Activated CD4-positive, alpha-beta T cell treated with anti-CD3 and anti-CD28 coated beads, Interleukin-2, amount 10 ng/mL, durations not matched to agents 7 days and 5 days (primary cell): Measurements from ENCODE around the gene CNTRL. TPM values are rescaled to one million over a fixed set of nuclear protein-coding genes. Genes with fewer than 3 reads are reported as not detected.

Source experiments
- CTCF ChIA-PET: fragments of 350-600 bp; sonication (Branson Sonifier 250); formaldehyde crosslinking; loops from one replicate; lab custom pipeline; 2021; ENCODE audit warnings: antibody characterized with exemption; lab: Charles Lee
- POLR2A ChIA-PET: fragments of 350-600 bp; sonication (Branson Sonifier 250); formaldehyde crosslinking; loops from one replicate; lab custom pipeline; 2021; ENCODE audit warnings: antibody characterized with exemption; lab: Charles Lee
- DNase-seq: peaks from one replicate; pipeline ENCODE4 v3.0.0-alpha.2; 2020
- H3K27ac Mint-ChIP-seq: one replicate; pipeline ENCODE4 v1.8.0; 2021; ENCODE audit warnings: mild to moderate bottlenecking, moderate library complexity, mixed read lengths
- H3K27me3 Mint-ChIP-seq: one replicate; pipeline ENCODE4 v1.8.0; 2021; ENCODE audit warnings: mixed read lengths
- H3K36me3 Mint-ChIP-seq: one replicate; pipeline ENCODE4 v1.8.0; 2021; ENCODE audit warnings: low read depth, mixed read lengths
- H3K4me1 Mint-ChIP-seq: one replicate; pipeline ENCODE4 v1.8.0; 2021; ENCODE audit warnings: mixed read lengths
- H3K4me3 Mint-ChIP-seq: one replicate; pipeline ENCODE4 v1.8.0; 2021; ENCODE audit warnings: mild to moderate bottlenecking, moderate library complexity, mixed read lengths
- H3K9me3 Mint-ChIP-seq: one replicate; pipeline ENCODE4 v1.8.0; 2021; ENCODE audit warnings: mixed read lengths
- total RNA-seq, 2 experiments: library from RNA; stranded (reverse); gene quantifications; one replicate each; pipeline ENCODE4 v1.2.3, GENCODE V29; 2021

Gene CNTRL
- total RNA-seq, 2 experiments from 2014 or later = 90.7 to 91.5 TPM

GRCh38 chr9:121200356-121200755 lies 125.6 kb downstream of the CNTRL start:
- Mint-ChIP-seq H3K36me3 (peaks cover 14% of the 10 kb centered on the region), H3K4me3 (peak overlapping the region; percentile 96), H3K27me3 (no peaks in the 10 kb centered on the region), H3K4me1 (peaks cover 62% of the 10 kb centered on the region), H3K9me3 (peaks cover 2% of the 10 kb centered on the region), H3K27ac (peak overlapping the region; percentile 91)
- CTCF ChIA-PET = interaction anchor here (0.8 to 3.7 kb wide), 5 partner anchors 11 to 114 kb away, joined by 3 to 16 read pairs (median 3); no protein-coding TSS in a partner anchor
- POLR2A ChIA-PET = no interaction called here
- DNase-seq = no peak

- Mint-ChIP-seq H3K27ac (peak overlapping the region; percentile 93), H3K27me3 (no peaks in the 10 kb centered on the region), H3K4me3 (peak overlapping the region; percentile 96), H3K9me3 (peaks cover 2% of the 10 kb centered on the region), H3K4me1 (peaks cover 55% of the 10 kb centered on the region), H3K36me3 (peaks cover 14% of the 10 kb centered on the region)
- peak; percentile 48 for DNase-seq
- ChIA-PET CTCF (interaction anchor here (0.7 to 3.7 kb wide), 9 partner anchors 9 to 190 kb away, joined by 3 to 16 read pairs (median 3); no protein-coding TSS in a partner anchor), POLR2A (no interaction called here)
Observed at GRCh38 chr9:121201045-121201737, 126.4 kb downstream of the CNTRL start.

GRCh38 chr9:121201738-121202533 lies 127.2 kb downstream of the CNTRL start, which contains the start of gene RAB14:
Gene RAB14, minus strand, starts transcription at chr9:121201869. Its CDS starts 8,457 bp downstream, at chr9:121193412.
- H3K4me3 Mint-ChIP-seq = peak within 1 kb of the TSS; percentile 96
- ChIA-PET POLR2A (no interaction called here), CTCF (interaction anchor here (0.6 to 3.7 kb wide), 8 partner anchors 11 to 189 kb away, joined by 3 to 16 read pairs (median 3); no protein-coding TSS in a partner anchor)
- H3K36me3 Mint-ChIP-seq = peaks cover 12% of the 10 kb centered on the region
- H3K9me3 Mint-ChIP-seq = peaks cover 2% of the 10 kb centered on the region
- H3K4me1 Mint-ChIP-seq = peaks cover 57% of the 10 kb centered on the region
- H3K27me3 Mint-ChIP-seq = no peaks in the 10 kb centered on the region
- DNase-seq = peak; percentile 100
- peak within 1 kb of the TSS; percentile 93 for H3K27ac Mint-ChIP-seq

- H3K9me3 Mint-ChIP-seq = peaks cover 5% of the 10 kb centered on the region
- H3K4me1 Mint-ChIP-seq = peaks cover 52% of the 10 kb centered on the region
- no peak overlapping the region for H3K4me3 Mint-ChIP-seq
- H3K27ac Mint-ChIP-seq = no peak overlapping the region
- no peaks in the 10 kb centered on the region for H3K27me3 Mint-ChIP-seq
- DNase-seq = no peak
- ChIA-PET POLR2A (no interaction called here), CTCF (interaction anchor here (1.3 kb wide), 1 partner anchor 10 kb away, joined by 8 read pairs; no protein-coding TSS in a partner anchor)
- H3K36me3 Mint-ChIP-seq = peaks cover 11% of the 10 kb centered on the region
Observed at GRCh38 chr9:121204121-121204520, 129.4 kb downstream of the CNTRL start.

DNA sequence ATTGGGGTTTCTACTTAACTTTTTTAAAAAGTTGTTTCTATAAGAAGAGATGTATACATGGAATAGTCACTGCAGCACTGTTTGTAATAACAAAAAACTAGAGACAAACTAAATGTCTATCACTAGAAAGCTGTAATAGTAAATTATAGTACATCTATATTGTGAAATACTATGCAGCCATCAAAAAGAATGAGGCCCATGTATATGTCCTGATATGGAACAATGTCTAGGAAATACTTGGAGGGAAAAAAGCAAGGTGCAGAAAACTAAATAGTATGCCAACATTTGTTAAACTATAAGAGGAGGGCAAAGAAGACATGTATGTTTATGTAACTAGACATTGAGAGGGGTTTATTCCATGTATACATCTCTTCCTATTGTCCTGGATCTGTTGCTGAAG lies 129.9 kb downstream of the CNTRL start:
- POLR2A ChIA-PET = no interaction called here
- Mint-ChIP-seq H3K27me3 (no peaks in the 10 kb centered on the region), H3K9me3 (peaks cover 5% of the 10 kb centered on the region), H3K36me3 (peaks cover 11% of the 10 kb centered on the region), H3K27ac (no peak overlapping the region), H3K4me3 (no peak overlapping the region), H3K4me1 (peaks cover 47% of the 10 kb centered on the region)
- no peak for DNase-seq
- CTCF ChIA-PET = interaction anchor here (0.9 to 1.3 kb wide), 2 partner anchors 9 to 10 kb away, joined by 3 to 8 read pairs; no protein-coding TSS in a partner anchor

DNA sequence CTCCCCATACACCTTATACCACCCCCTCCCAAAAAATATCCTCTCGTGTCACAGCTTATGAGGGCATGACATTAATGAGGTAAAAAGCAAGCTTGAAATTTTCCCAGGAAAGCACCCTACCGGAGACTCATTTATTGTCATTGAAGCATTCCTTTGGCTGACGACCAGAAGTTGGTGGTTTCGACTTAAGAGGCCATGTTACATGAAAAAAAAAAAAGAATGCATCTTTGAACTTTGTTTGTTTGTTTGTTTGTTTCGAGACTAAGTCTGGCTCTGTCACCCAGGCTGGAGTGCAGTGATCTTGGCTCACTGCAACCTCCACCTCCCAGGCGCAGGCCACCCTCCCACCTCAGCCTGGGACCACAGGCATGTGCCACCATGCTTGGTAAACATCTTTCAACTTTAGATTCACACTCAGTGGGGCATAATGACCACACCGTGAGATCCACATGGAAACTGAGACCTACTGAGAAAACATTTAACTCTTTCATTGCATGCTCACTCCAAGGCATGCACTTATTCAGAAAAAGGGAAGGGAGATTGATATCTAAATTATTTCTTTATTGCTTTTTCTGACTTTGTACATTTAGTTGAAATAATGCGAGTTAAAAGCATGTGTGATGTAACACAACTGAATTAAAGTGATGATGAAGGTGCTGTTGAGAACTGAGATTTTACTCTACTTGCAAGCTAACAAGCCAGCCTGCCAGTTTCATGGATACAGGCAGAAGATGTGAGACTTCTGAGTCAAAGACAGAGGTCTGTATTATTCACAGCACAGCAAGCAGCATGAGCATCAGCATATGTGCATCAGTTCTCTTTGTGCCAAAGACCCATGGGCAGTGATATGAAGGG lies 132.0 kb downstream of the CNTRL start:
- POLR2A ChIA-PET = no interaction called here
- DNase-seq = no peak
- peaks cover 43% of the 10 kb centered on the region for H3K4me1 Mint-ChIP-seq
- H3K4me3 Mint-ChIP-seq = no peak overlapping the region
- H3K36me3 Mint-ChIP-seq = peaks cover 4% of the 10 kb centered on the region
- peak overlapping the region; percentile 78 for H3K27ac Mint-ChIP-seq
- peaks cover 5% of the 10 kb centered on the region for H3K9me3 Mint-ChIP-seq
- no peaks in the 10 kb centered on the region for H3K27me3 Mint-ChIP-seq
- CTCF ChIA-PET = interaction anchor here (1.0 kb wide), 1 partner anchor 113 kb away, joined by 6 read pairs; no protein-coding TSS in a partner anchor

DNA sequence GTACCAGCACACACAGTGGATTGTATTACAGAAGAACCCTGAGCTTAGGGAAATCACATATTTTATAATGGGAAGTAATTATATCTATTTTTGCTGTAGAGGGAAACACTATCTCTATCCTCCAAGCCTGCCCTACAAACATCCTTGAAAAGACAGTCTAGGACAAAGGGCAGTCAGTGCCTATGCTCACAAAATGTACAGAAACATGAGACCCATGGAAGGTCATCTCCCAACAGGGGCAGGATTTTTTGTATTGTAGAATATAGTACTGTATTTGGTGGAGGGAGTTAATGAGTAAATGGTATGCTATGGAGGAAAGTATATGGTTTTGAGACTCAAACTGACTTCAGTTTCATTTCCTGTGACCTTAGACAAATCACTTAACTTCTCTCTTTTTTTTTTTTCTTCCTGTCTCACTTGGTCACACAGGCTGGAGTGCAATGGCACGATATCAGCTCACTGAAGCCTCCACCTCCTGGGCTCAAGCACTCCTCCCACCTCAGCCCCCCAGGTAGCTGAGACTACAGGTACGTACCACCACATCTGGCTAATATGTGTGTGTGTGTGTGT lies 132.7 kb downstream of the CNTRL start:
- no peaks in the 10 kb centered on the region for H3K27me3 Mint-ChIP-seq
- no peak for DNase-seq
- H3K9me3 Mint-ChIP-seq = peaks cover 5% of the 10 kb centered on the region
- H3K27ac Mint-ChIP-seq = peak overlapping the region; percentile 78
- H3K4me3 Mint-ChIP-seq = no peak overlapping the region
- ChIA-PET POLR2A (interaction anchor here (0.6 kb wide), 1 partner anchor 474 kb away, joined by 4 read pairs; no protein-coding TSS in a partner anchor), CTCF (interaction anchor here (1.0 to 1.1 kb wide), 2 partner anchors 23 to 113 kb away, joined by 3 to 6 read pairs; no protein-coding TSS in a partner anchor)
- peaks cover 4% of the 10 kb centered on the region for H3K36me3 Mint-ChIP-seq
- peaks cover 37% of the 10 kb centered on the region for H3K4me1 Mint-ChIP-seq

GRCh38 chr9:121210536-121210935 lies 135.8 kb downstream of the CNTRL start:
- Mint-ChIP-seq H3K4me1 (peaks cover 38% of the 10 kb centered on the region), H3K36me3 (peaks cover 4% of the 10 kb centered on the region), H3K9me3 (peaks cover 3% of the 10 kb centered on the region), H3K4me3 (no peak overlapping the region), H3K27ac (no peak overlapping the region), H3K27me3 (no peaks in the 10 kb centered on the region)
- POLR2A ChIA-PET = no interaction called here
- CTCF ChIA-PET = no interaction called here
- DNase-seq = no peak

DNA sequence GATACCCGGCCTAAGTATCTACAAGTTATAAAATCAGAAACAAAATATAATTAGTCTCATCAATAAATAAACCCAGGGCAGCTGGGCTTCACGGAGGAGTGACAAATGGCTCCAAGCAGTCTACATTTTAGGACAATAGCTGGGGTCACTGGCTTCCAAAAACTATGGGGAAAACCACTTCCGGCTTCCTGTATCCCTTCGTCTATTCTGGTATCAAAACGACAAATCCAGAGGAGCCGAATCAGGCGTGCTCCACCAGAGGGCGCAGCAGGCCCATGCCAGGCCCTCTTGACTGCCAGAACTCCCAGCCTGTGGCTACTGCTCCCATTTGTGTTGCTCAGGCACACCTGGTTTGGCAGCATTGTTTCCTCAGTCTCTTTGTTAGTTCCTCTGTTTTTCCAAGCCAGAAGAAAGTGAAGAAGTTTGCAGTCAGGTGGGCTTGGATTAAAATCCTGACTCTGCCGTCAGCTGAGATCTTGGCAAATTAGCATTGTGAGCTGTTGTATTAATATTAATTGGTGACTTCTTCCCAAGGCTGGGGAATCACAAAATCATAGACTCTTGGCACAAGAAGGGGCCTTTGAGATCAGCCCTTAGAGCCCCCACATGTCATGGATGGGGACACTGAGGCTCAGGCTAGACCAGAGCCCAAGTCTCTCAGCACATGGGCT lies 138.5 kb downstream of the CNTRL start:
- DNase-seq = peak; percentile 66
- Mint-ChIP-seq H3K27ac (peak overlapping the region; percentile 25), H3K36me3 (no peaks in the 10 kb centered on the region), H3K9me3 (no peaks in the 10 kb centered on the region), H3K4me1 (peaks cover 24% of the 10 kb centered on the region), H3K27me3 (no peaks in the 10 kb centered on the region), H3K4me3 (no peak overlapping the region)
- CTCF ChIA-PET = interaction anchor here (0.8 to 3.4 kb wide), 14 partner anchors 9 to 498 kb away, joined by 3 to 16 read pairs (median 4); partner anchors contain the start of genes GSN and RAB14
- POLR2A ChIA-PET = no interaction called here

GRCh38 chr9:121214005-121214404 lies 139.2 kb downstream of the CNTRL start:
- H3K27ac Mint-ChIP-seq = no peak overlapping the region
- DNase-seq = no peak
- ChIA-PET POLR2A (no interaction called here), CTCF (interaction anchor here (0.9 to 3.4 kb wide), 6 partner anchors 9 to 185 kb away, joined by 3 to 16 read pairs (median 8); partner anchors contain the start of genes GSN and RAB14)
- H3K27me3 Mint-ChIP-seq = no peaks in the 10 kb centered on the region
- no peaks in the 10 kb centered on the region for H3K36me3 Mint-ChIP-seq
- H3K9me3 Mint-ChIP-seq = no peaks in the 10 kb centered on the region
- no peak overlapping the region for H3K4me3 Mint-ChIP-seq
- peaks cover 20% of the 10 kb centered on the region for H3K4me1 Mint-ChIP-seq

DNA sequence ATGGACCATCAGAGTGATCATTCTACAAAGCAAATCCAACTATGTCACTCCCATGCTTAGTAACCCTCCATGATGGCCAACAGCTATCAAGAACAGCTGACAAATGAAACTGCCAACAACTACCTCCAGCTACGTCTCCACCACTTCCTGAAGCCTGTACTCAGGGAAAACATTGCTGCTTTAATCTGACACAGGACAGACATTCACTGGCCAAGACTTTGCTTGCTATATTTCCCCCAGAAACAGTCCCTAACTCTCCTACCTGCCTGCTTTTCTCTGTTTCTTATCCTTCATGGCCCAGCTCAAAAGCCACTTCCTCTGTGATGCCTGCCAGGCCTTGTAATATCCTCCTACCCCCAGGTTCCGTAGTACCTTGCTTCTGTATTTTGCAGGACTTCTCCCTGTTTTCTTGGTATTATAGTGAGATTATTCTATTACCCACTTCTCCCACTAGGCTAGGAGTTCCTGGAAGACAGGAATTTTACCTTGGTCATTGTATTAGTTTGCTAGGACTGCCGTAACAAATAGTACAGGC lies 141.6 kb downstream of the CNTRL start:
- Mint-ChIP-seq H3K27me3 (no peaks in the 10 kb centered on the region), H3K27ac (peak overlapping the region; percentile 0), H3K9me3 (no peaks in the 10 kb centered on the region), H3K36me3 (no peaks in the 10 kb centered on the region), H3K4me3 (no peak overlapping the region), H3K4me1 (peaks cover 19% of the 10 kb centered on the region)
- ChIA-PET POLR2A (no interaction called here), CTCF (interaction anchor here (1.0 to 1.5 kb wide), 2 partner anchors 11 to 104 kb away, joined by 3 to 5 read pairs; no protein-coding TSS in a partner anchor)
- no peak for DNase-seq
